Hematopoietic multipotent progenitor cell treated with erythropoietin and hydrocortisone succinate and interleukin-3 and kit ligand, for 8 days (in vitro differentiated cells): ENCODE data around the gene C4orf50.
"Not testable (repeated sequence)": the region's sequence is repeated elsewhere in the genome, so short reads cannot be mapped to it uniquely, and the experiment has no call there.

ENCODE experiments used
- DNase-seq: peaks from one replicate; pipeline ENCODE4 v3.0.0-alpha.2; 2015

Gene C4orf50

GRCh38 chr4:5965225-5965624 is 53.0 kb downstream of the C4orf50 start:
- DNase-seq: no peak

DNA sequence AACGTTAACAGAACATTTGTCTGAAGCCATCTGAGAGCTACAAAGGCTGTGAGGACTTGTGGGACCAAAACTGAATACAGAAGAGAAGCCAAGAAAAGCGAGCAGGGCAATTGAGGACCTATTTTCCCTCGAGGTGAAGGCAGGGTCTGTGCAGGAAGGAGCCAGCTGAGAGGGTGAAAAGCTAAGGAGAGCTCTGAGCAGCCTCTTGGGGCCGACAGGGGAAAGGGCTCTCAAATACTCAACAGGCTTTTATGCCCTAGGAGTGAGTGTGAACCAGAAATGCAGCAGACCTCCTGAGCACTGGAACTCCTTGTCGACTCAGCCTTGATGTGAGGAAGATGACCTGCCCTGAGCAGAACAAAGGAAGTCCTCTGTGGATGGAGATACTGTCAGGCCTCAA is 54.2 kb downstream of the C4orf50 start:
- no peak for DNase-seq

DNA sequence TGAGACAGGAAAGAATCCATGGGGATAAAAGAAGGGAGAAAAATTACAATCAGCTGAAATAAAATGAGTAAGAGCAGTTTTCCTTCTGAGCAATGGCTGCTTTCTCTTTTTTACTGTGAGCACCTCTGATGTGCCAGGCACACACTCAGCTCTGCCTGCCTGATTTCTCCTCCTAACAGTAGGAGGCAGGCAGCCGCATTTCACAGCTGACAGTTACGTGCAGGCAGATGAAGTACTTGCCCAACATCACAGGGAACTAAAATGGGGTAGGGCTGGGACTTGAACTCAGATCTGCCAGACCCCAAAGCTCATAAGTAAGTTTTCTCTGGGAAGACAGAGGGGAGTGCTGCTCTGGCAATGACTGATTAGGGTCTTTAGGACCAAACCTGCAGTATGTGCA is 54.6 kb downstream of the C4orf50 start:
- DNase-seq: no peak

- no peak for DNase-seq
These were observed 55.8 kb downstream of the C4orf50 start for GRCh38 chr4:5962416-5962815.

- no peak for DNase-seq
These were observed 57.9 kb downstream of the C4orf50 start for GRCh38 chr4:5960252-5960880.

- DNase-seq: no peak
These were observed 58.8 kb downstream of the C4orf50 start for GRCh38 chr4:5959211-5959982.

- DNase-seq: no peak
These were observed 60.0 kb downstream of the C4orf50 start for GRCh38 chr4:5958199-5958735.

DNA sequence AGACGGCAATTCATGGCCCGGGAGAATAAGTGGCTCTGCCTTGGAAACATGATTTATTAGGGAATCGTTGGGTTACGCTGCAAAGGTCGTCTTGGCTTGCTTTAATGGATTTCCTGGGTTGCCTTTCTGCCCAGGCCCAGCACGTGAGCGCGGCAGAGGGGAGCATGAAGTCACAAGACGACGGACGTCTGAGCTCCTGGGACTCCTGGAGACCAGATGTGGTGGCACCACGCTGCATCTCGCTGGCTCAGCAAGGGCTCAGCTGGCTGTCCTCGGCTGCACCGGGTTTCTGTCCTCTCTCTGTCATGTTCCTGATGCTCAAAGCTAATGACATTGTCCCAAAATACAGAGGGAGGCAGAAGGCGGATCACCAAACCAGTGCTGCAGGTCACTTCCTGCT is 61.2 kb downstream of the C4orf50 start:
- DNase-seq: no peak

GRCh38 chr4:5956285-5957021 is 61.8 kb downstream of the C4orf50 start:
- DNase-seq: no peak

GRCh38 chr4:5955856-5956255 is 62.4 kb downstream of the C4orf50 start:
- DNase-seq: no peak

DNA sequence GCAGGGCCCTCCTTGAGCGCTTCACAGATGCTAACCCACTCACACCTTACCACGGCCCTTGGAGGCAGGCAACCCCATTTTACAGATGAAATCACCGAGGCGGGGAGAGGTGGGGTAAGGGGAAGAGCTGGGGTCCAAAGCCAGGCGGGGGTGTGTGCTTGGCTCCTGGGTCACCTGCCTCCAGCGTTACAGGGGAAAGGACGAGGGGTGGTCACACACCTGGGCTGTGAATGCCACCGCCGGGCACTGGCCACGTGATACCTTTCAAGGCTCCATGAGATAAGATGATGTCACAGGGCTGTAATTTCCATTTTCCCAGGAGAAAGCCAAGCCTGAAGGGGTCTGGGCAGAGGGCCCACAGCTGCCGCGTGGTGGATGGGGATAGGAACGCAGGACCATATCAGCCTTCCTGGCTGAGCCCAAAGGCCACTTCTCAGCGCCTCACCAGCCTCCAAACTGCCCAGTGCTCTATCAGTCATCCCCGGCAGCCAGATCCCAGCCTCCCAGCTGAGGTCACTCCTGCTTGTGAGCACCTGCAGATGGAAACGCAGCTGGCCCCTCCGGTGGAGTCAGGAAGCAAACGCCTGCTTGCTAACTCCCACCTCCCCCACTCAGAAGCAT is 62.9 kb downstream of the C4orf50 start:
- DNase-seq: no peak

DNA sequence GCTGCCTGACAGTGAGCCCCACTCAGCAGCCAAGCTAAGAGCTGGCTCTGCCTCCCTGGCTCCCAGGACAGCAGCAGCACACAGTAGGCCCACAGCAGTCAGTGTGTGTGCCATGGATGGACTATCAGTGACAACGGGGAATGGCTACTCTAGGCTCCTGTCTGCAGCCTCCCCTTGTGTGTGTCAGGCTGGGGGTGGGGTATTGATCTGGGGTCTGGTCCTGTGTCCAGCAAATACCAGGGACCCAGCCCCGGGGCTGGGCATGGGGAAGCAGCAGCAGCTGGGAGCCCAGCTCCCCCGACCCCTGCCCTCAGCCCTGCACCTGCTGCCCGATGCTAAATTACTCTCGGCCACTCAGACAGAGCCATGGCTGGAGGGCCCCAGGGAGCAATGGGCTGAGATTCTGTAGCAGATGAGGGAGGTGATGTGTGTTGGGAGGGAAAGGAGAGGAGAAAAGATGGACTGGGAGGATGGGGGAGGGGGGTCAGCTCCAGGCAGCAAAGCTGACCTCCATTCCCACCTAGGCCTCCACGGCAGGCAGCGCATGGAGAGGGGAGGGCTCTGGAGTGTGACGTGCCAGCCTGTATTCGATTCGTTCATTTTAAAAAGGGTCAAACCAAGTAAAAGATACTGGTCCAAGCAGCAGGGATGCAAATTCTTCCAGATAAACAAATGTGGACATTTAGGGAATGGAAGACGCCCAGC is 64.0 kb downstream of the C4orf50 start:
- no peak for DNase-seq

GRCh38 chr4:5952975-5953951 is 65.0 kb downstream of the C4orf50 start:
- DNase-seq: no peak

DNA sequence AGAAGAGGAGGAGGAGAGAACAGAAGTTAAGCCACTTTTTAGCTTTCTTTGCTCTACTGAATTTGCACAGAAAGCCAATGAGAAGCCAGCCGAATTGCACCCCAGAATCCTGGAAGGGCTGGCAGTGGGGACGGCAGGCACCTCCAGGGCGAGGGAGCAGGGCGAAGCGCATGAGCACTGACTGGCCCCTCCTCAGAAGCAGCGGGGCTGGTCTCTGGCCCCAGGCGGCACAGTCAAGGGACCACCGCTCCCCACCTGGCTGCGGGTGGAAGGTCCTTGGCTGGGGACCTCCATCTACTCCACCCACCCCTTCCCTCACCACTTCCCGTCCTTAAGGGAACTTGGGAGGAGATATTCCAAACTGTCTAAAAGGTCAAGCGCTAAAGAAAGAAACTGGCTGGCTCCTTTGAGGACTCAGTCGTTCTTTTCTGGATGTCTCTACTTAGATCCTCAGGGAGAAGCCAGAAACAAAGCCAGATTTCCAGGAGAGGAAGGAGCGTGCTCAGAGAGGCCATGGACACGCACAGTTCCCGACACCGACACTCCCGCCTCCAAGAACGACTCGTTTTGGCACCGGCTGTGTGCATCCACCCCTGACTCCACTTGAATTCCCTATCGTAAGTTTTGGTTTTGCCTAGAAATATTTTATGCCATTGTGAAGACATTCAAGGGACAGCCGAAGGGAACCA is 65.8 kb downstream of the C4orf50 start:
- no peak for DNase-seq

GRCh38 chr4:5946653-5947052 is 71.6 kb downstream of the C4orf50 start:
- not testable (repeated sequence) for DNase-seq

DNA sequence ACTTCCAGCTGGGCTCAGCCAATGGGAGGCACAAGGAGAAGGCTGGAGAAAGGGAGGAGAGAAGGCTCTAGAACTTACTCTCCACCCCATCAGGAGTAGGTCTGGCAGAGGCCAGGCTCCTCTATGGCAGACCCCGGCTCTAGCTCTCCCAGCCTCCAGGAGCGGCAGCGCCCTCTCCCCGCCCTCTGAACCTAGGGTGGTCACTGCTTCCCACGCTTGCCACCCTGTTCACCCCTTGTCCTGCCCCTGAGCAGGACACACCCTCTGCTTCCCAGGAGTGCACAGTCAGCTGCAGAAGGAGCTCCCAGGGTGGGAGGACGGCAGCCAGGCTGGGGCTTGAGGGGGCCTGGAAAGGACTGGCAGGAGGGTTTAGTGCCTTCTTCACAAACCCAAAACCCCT is 72.3 kb downstream of the C4orf50 start:
- no peak for DNase-seq

DNA sequence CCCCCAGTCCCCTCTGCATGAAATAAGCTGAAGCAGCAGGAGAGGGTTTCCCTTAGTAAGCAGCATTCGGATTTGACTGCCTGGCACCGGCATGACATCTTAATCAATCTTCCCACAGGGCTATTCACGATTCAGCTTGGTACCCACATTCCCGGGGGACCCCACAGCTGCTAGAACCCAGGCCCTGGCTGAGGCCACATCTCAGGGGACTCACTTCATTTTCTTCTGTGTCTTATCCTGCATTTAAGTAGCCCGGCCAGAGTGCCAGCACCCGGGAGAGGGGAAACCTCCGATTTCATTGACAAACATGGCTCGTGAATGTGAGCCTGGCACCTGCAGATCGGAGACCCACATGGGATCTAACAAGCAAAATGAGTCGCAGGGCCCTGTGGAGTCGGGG is 73.1 kb downstream of the C4orf50 start:
- no peak for DNase-seq

GRCh38 chr4:5943561-5943960 is 74.7 kb downstream of the C4orf50 start:
- DNase-seq: no peak

GRCh38 chr4:5942947-5943346 is 75.3 kb downstream of the C4orf50 start:
- DNase-seq: no peak

GRCh38 chr4:5941601-5942000 is 76.6 kb downstream of the C4orf50 start:
- no peak for DNase-seq
